Measurements from ENCODE around the gene TMEM250.

- TF ChIP-seq CTCF (IDR thresholded peaks at IDR 0.05 in 8 of 11, conservative IDR thresholded peaks at IDR 0.05 in 3 of 11) (no peak), POLR2A (IDR thresholded peaks at IDR 0.05) (no peak)
These were observed 31.2 kb upstream of the TMEM250 start for GRCh38 chr9:136149853-136150252.
